H9 (cell line): ENCODE results near the gene CYTH3. TPM values are rescaled to one million over a fixed set of nuclear protein-coding genes. Genes with fewer than 3 reads are reported as not detected.

ENCODE experiments used
- DNase-seq: peaks from one replicate; pipeline ENCODE4 v3.0.0-alpha.2; 2017
- H2AFZ ChIP-seq: one replicate; pipeline ENCODE4 v1.6.1; 2013; ENCODE audit warnings: mild to moderate bottlenecking, low read length, control low read depth, moderate library complexity
- H2AK5ac ChIP-seq: 2 replicates; pipeline ENCODE4 v1.6.1; 2013; ENCODE audit warnings: low read length, control low read depth, mixed read lengths; ENCODE audit not compliant: insufficient read length
- H2BK120ac ChIP-seq: one replicate; pipeline ENCODE4 v1.6.1; 2013; ENCODE audit warnings: low read depth, mild to moderate bottlenecking, low read length, control low read depth, inconsistent platforms; ENCODE audit not compliant: poor library complexity, severe bottlenecking
- H2BK12ac ChIP-seq: 2 replicates; pipeline ENCODE4 v1.6.1; 2013; ENCODE audit warnings: low read length, control low read depth, mixed read lengths, low read depth; ENCODE audit not compliant: insufficient read length
- H2BK15ac ChIP-seq: 2 replicates; pipeline ENCODE4 v1.6.1; 2013; ENCODE audit warnings: low read depth, low read length, control low read depth
- H2BK20ac ChIP-seq: one replicate; pipeline ENCODE4 v1.6.1; 2013; ENCODE audit warnings: low read depth, mild to moderate bottlenecking, low read length, control low read depth, inconsistent platforms; ENCODE audit not compliant: poor library complexity, severe bottlenecking
- H2BK5ac ChIP-seq: 2 replicates; pipeline ENCODE4 v1.6.1; 2013; ENCODE audit warnings: low read length, control low read depth, mixed read lengths; ENCODE audit not compliant: insufficient read length
- H3K14ac ChIP-seq: 2 replicates; pipeline ENCODE4 v1.6.1; 2013; ENCODE audit warnings: low read length, control low read depth; ENCODE audit not compliant: insufficient read depth
- H3K18ac ChIP-seq: 2 replicates; pipeline ENCODE4 v1.6.1; 2013; ENCODE audit warnings: low read depth, mild to moderate bottlenecking, mixed read lengths, low read length, control low read depth; ENCODE audit not compliant: insufficient read length
- H3K23ac ChIP-seq: 2 replicates; pipeline ENCODE4 v1.6.1; 2013; ENCODE audit warnings: low read length, control low read depth, mixed read lengths, low read depth; ENCODE audit not compliant: insufficient read length
- H3K23me2 ChIP-seq: 2 replicates; pipeline ENCODE4 v1.6.1; 2013; ENCODE audit warnings: low read depth, mild to moderate bottlenecking, mixed read lengths, low read length, control low read depth; ENCODE audit not compliant: insufficient read length, poor library complexity, severe bottlenecking
- H3K27ac ChIP-seq: 2 replicates; pipeline ENCODE4 v1.5.1; 2013; ENCODE audit warnings: low read length, control low read depth, mixed read lengths, low read depth; ENCODE audit not compliant: insufficient read length
- H3K27me3 ChIP-seq: 2 replicates; pipeline ENCODE4 v1.6.1; 2013; ENCODE audit warnings: low read length, control low read depth, inconsistent platforms; ENCODE audit not compliant: insufficient read depth
- H3K4ac ChIP-seq: 2 replicates; pipeline ENCODE4 v1.6.1; 2013; ENCODE audit warnings: low read depth, mild to moderate bottlenecking, control low read depth, inconsistent platforms, low read length, moderate library complexity
- H3K4me1 ChIP-seq: 2 replicates; pipeline ENCODE4 v1.6.1; 2013; ENCODE audit warnings: low read length, control low read depth, inconsistent platforms; ENCODE audit not compliant: insufficient read depth
- H3K4me2 ChIP-seq: 2 replicates; pipeline ENCODE4 v1.6.1; 2013; ENCODE audit warnings: low read length, control low read depth, mixed read lengths; ENCODE audit not compliant: insufficient read length, insufficient read depth
- H3K56ac ChIP-seq: 2 replicates; pipeline ENCODE4 v1.6.1; 2013; ENCODE audit warnings: low read depth, mild to moderate bottlenecking, mixed read lengths, low read length, control low read depth; ENCODE audit not compliant: insufficient read length
- H3K79me1 ChIP-seq: 2 replicates; pipeline ENCODE4 v1.6.1; 2013; ENCODE audit warnings: low read depth, mild to moderate bottlenecking, moderate library complexity, low read length, control low read depth, inconsistent platforms; ENCODE audit not compliant: insufficient read depth, poor library complexity, severe bottlenecking
- H3K79me2 ChIP-seq: 2 replicates; pipeline ENCODE4 v1.6.1; 2013; ENCODE audit warnings: low read length, control low read depth, inconsistent platforms; ENCODE audit not compliant: insufficient read depth
- H3K9ac ChIP-seq: 2 replicates; pipeline ENCODE4 v1.6.1; 2013; ENCODE audit warnings: low read length, control low read depth, mixed read lengths; ENCODE audit not compliant: insufficient read length; ENCODE audit errors: extremely low read depth
- H3K9me3 ChIP-seq: one replicate; pipeline ENCODE4 v1.6.1; 2013; ENCODE audit warnings: low read depth, low read length, inconsistent platforms; ENCODE audit not compliant: control insufficient read depth
- H3T11ph ChIP-seq: one replicate; pipeline ENCODE4 v1.6.1; 2013; ENCODE audit warnings: mild to moderate bottlenecking, low read length, control low read depth, inconsistent platforms
- H4K20me1 ChIP-seq: one replicate; pipeline ENCODE4 v1.6.1; 2013; ENCODE audit not compliant: control insufficient read depth, insufficient read length, insufficient read depth
- H4K5ac ChIP-seq: 2 replicates; pipeline ENCODE4 v1.6.1; 2013; ENCODE audit warnings: low read depth, mild to moderate bottlenecking, mixed read lengths, low read length, control low read depth; ENCODE audit not compliant: insufficient read length
- H4K8ac ChIP-seq: replicated peaks from 2 replicates; pipeline ENCODE4 v1.6.1; 2013; ENCODE audit warnings: low read length, control low read depth, mixed read lengths, low read depth; ENCODE audit not compliant: insufficient read length
- H4K91ac ChIP-seq: 2 replicates; pipeline ENCODE4 v1.6.1; 2013; ENCODE audit warnings: low read depth, mild to moderate bottlenecking, moderate library complexity, mixed read lengths, low read length, control low read depth; ENCODE audit not compliant: insufficient read length
- H3K27ac Mint-ChIP-seq, 3 experiments: 2 replicates in 2 of 3; 3 replicates in 1 of 3; pipeline ENCODE4 v1.8.0; 2020 to 2021; ENCODE audit warnings: mixed read lengths in 3 of 3, mild to moderate bottlenecking in 1 of 3, moderate library complexity in 1 of 3
- H3K27me3 Mint-ChIP-seq: 2 replicates; pipeline ENCODE4 v1.8.0; 2021; ENCODE audit warnings: low read depth, mild to moderate bottlenecking, moderate library complexity, mixed read lengths
- H3K36me3 Mint-ChIP-seq, 3 experiments: 2 replicates in 2 of 3; 3 replicates in 1 of 3; pipeline ENCODE4 v1.8.0; 2020 to 2021; ENCODE audit warnings: low read depth in 3 of 3, mixed read lengths in 3 of 3; ENCODE audit not compliant: insufficient read depth in 1 of 3
- H3K4me1 Mint-ChIP-seq, 2 experiments: 2 replicates each; pipeline ENCODE4 v1.8.0; 2020; ENCODE audit warnings: mixed read lengths in 2 of 2
- H3K4me3 Mint-ChIP-seq, 2 experiments: 2 replicates in 1 of 2; 3 replicates in 1 of 2; pipeline ENCODE4 v1.8.0; 2020 to 2021; ENCODE audit warnings: mild to moderate bottlenecking in 2 of 2, mixed read lengths in 2 of 2, moderate library complexity in 1 of 2
- H3K9me3 Mint-ChIP-seq, 2 experiments: 2 replicates in 1 of 2; 3 replicates in 1 of 2; pipeline ENCODE4 v1.8.0; 2020; ENCODE audit warnings: mild to moderate bottlenecking in 2 of 2, mixed read lengths in 2 of 2, moderate library complexity in 1 of 2
- WGBS: extraction: QIAGEN DNeasy Blood & Tissue Kit; methylation state at CpG from one replicate; pipeline ENCODE4 v1.1.7; 2013; ENCODE audit warnings: missing lambda C conversion rate, low lambda C conversion rate, mixed read lengths; ENCODE audit not compliant: insufficient read length; ENCODE audit errors: extremely low coverage; 5-methylcytosine and 5-hydroxymethylcytosine counted together
- total RNA-seq: library from RNA; stranded (reverse); gene quantifications from 2 replicates; pipeline ENCODE4 v1.2.1, GENCODE V29; 2021
- TF ChIP-seq, protein P1 (sequence below): fragments of 200-600 bp; sonication (generic); conservative IDR thresholded peaks from 3 replicates; pipeline ENCODE4 v1.8.0; 2021; ENCODE audit warnings: antibody characterized with exemption, mild to moderate bottlenecking

The CYTH3 gene
- total RNA-seq, 1 experiment from 2014 or later, result 12.3 TPM

DNA sequence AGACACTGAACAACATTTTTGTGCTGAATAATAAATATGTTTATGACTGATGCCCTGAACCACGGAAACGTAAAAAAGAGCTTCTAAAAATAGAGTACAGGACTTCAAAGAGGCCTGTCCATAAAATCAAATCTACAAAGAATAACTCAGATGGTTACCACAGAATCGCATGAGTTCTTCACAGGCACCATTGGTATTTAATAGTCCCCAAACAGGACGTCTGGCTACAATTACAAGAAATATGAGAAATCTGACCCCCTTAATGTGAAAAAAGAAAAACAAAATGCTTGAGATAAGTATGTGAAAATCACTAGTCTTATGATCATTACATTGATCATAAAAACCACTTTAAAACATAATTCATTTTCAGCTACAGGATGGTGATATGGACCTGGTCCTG lies 20.8 kb downstream of the CYTH3 start:
- Histone ChIP-seq H4K20me1 (no peaks in the 10 kb centered on the region), H3K9me3 (no peaks in the 10 kb centered on the region), H2BK5ac (no peak overlapping the region), H2BK15ac (no peak overlapping the region), H4K8ac (no peak overlapping the region), H2BK20ac (no peak overlapping the region), H3K56ac (no peak overlapping the region), H3K27ac (no peak overlapping the region), H4K91ac (no peak overlapping the region), H4K5ac (no peak overlapping the region), H3K4ac (no peak overlapping the region), H3K4me1 (no peaks in the 10 kb centered on the region; the same call in 1 of the 2 replicates), H3K18ac (no peak overlapping the region), H2BK120ac (no peak overlapping the region), H3K9ac (no peak overlapping the region), H3K14ac (no peak overlapping the region), H3K23ac (no peak overlapping the region), H3K4me2 (no peak overlapping the region), H3K23me2 (no peaks in the 10 kb centered on the region), H3T11ph (no peak overlapping the region), H3K27me3 (no peaks in the 10 kb centered on the region), H3K79me2 (no peaks in the 10 kb centered on the region; the same call in 1 of the 2 replicates), H2AK5ac (no peak overlapping the region), H2AFZ (no peak overlapping the region), H3K79me1 (no peaks in the 10 kb centered on the region), H2BK12ac (no peak overlapping the region)
- Mint-ChIP-seq H3K9me3 (no peaks in the 10 kb centered on the region), H3K27ac (no peak overlapping the region), H3K27me3 (no peaks in the 10 kb centered on the region), H3K4me1 (peaks cover 33% of the 10 kb centered on the region in 2 experiments), H3K36me3 (no peaks in the 10 kb centered on the region), H3K4me3 (no peak overlapping the region)
- WGBS, result no CpG with 5 or more reads among the region's 4 CpGs
- no peak for DNase-seq
- TF ChIP-seq, protein P1, sequence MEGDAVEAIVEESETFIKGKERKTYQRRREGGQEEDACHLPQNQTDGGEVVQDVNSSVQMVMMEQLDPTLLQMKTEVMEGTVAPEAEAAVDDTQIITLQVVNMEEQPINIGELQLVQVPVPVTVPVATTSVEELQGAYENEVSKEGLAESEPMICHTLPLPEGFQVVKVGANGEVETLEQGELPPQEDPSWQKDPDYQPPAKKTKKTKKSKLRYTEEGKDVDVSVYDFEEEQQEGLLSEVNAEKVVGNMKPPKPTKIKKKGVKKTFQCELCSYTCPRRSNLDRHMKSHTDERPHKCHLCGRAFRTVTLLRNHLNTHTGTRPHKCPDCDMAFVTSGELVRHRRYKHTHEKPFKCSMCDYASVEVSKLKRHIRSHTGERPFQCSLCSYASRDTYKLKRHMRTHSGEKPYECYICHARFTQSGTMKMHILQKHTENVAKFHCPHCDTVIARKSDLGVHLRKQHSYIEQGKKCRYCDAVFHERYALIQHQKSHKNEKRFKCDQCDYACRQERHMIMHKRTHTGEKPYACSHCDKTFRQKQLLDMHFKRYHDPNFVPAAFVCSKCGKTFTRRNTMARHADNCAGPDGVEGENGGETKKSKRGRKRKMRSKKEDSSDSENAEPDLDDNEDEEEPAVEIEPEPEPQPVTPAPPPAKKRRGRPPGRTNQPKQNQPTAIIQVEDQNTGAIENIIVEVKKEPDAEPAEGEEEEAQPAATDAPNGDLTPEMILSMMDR, result no peak
